GM23338 (cell line): ENCODE results near the gene CNNM2. TPM values are rescaled to one million over a fixed set of nuclear protein-coding genes. Genes with fewer than 3 reads are reported as not detected.

Experiments used
- ATAC-seq: fragments of 200-7000 bp; cut with Tn5 transposase; 3 replicates; pipeline ENCODE4 v1.9.1; 2020
- DNase-seq: peaks from one replicate; pipeline ENCODE4 v3.0.0-alpha.2; 2015; ENCODE audit warnings: low spot score
- H2AFZ ChIP-seq: fragments of 200-600 bp; sonication (generic); 2 replicates; pipeline ENCODE4 v1.8.0; 2016; ENCODE audit warnings: antibody characterized with exemption, mild to moderate bottlenecking, moderate library complexity
- H3F3A ChIP-seq: fragments of 200-600 bp; sonication (generic); replicated peaks from 2 replicates; pipeline ENCODE4 v1.8.0; 2017; ENCODE audit warnings: antibody characterized with exemption, mixed run types, low read depth
- H3K27ac ChIP-seq: fragments of 200-600 bp; sonication (generic); 2 replicates; pipeline ENCODE4 v1.6.1; 2016; ENCODE audit warnings: low read depth
- H3K27me3 ChIP-seq: fragments of 200-600 bp; sonication (generic); 2 replicates; pipeline ENCODE4 v1.8.0; 2016; ENCODE audit warnings: mild to moderate bottlenecking, mixed run types, moderate library complexity; ENCODE audit not compliant: insufficient read depth
- H3K36me3 ChIP-seq: fragments of 200-600 bp; sonication (generic); 2 replicates; pipeline ENCODE4 v1.8.0; 2016; ENCODE audit warnings: mild to moderate bottlenecking; ENCODE audit not compliant: insufficient read depth
- H3K4me1 ChIP-seq: fragments of 200-600 bp; sonication (generic); 2 replicates; pipeline ENCODE4 v1.8.0; 2016; ENCODE audit warnings: mild to moderate bottlenecking, moderate library complexity; ENCODE audit not compliant: insufficient read depth
- H3K4me2 ChIP-seq: fragments of 200-600 bp; sonication (generic); 2 replicates; pipeline ENCODE4 v1.7.1; 2017; ENCODE audit warnings: mixed run types
- H3K4me3 ChIP-seq: fragments of 200-600 bp; sonication (generic); 2 replicates; pipeline ENCODE4 v1.6.1; 2016; ENCODE audit warnings: mixed run types
- H3K79me2 ChIP-seq: fragments of 200-600 bp; sonication (generic); replicated peaks from 2 replicates; pipeline ENCODE4 v1.8.0; 2017; ENCODE audit warnings: mild to moderate bottlenecking; ENCODE audit not compliant: insufficient read depth
- H3K9me2 ChIP-seq: fragments of 200-600 bp; sonication (generic); 2 replicates; pipeline ENCODE4 v1.8.0; 2017; ENCODE audit not compliant: insufficient read depth
- H4K20me1 ChIP-seq: fragments of 200-600 bp; sonication (generic); replicated peaks from 2 replicates; pipeline ENCODE4 v1.8.0; 2017; ENCODE audit warnings: mild to moderate bottlenecking; ENCODE audit not compliant: insufficient read depth
- H3K27ac Mint-ChIP-seq: 2 replicates; pipeline ENCODE4 v1.8.0; 2020; ENCODE audit warnings: inconsistent platforms, mild to moderate bottlenecking, moderate library complexity, mixed read lengths
- H3K27me3 Mint-ChIP-seq: 3 replicates; pipeline ENCODE4 v1.8.0; 2022; ENCODE audit warnings: low read depth, mild to moderate bottlenecking, moderate library complexity, mixed read lengths, inconsistent platforms; ENCODE audit not compliant: insufficient read depth, poor library complexity
- H3K36me3 Mint-ChIP-seq: 3 replicates; pipeline ENCODE4 v1.8.0; 2021; ENCODE audit warnings: low read depth, mild to moderate bottlenecking, inconsistent platforms, moderate library complexity, mixed read lengths
- H3K4me1 Mint-ChIP-seq: 3 replicates; pipeline ENCODE4 v1.8.0; 2020; ENCODE audit warnings: mild to moderate bottlenecking, inconsistent platforms, mixed read lengths
- H3K4me3 Mint-ChIP-seq: 3 replicates; pipeline ENCODE4 v1.8.0; 2021; ENCODE audit warnings: moderate library complexity, mild to moderate bottlenecking, inconsistent platforms, mixed read lengths
- H3K9me3 Mint-ChIP-seq: 3 replicates; pipeline ENCODE4 v1.8.0; 2020; ENCODE audit warnings: moderate library complexity, mild to moderate bottlenecking, inconsistent platforms, mixed read lengths
- CREB1 ChIP-seq: fragments of 250-450 bp; sonication (Bioruptor Pico); IDR thresholded peaks from 2 replicates; pipeline ENCODE4 v1.5.0; 2020; ENCODE audit warnings: low read depth, mild to moderate bottlenecking, moderate library complexity
- EZH2 ChIP-seq: fragments of 200-600 bp; sonication (generic); IDR thresholded peaks from one replicate; pipeline ENCODE4 v1.8.0; 2017; ENCODE audit warnings: antibody characterized with exemption, mild to moderate bottlenecking, low read depth; ENCODE audit not compliant: unreplicated experiment
- EZH2phosphoT487 ChIP-seq: fragments of 200-600 bp; sonication (generic); IDR thresholded peaks from one replicate; pipeline ENCODE4 v1.8.1; 2018; ENCODE audit warnings: antibody characterized with exemption; ENCODE audit not compliant: unreplicated experiment
- JUNB ChIP-seq: IDR thresholded peaks from one replicate; pipeline ENCODE4 v1.6.1; 2016; ENCODE audit warnings: antibody characterized with exemption; ENCODE audit not compliant: unreplicated experiment
- NANOG ChIP-seq: IDR thresholded peaks from 2 replicates; pipeline ENCODE4 v1.6.1; 2016; ENCODE audit warnings: antibody characterized with exemption, borderline replicate concordance
- POLR2AphosphoS5 ChIP-seq: IDR thresholded peaks from 2 replicates; pipeline ENCODE4 v1.6.1; 2016; ENCODE audit warnings: antibody characterized with exemption, low read depth
- STAT1 ChIP-seq: IDR thresholded peaks from one replicate; pipeline ENCODE4 v1.6.1; 2016; ENCODE audit warnings: antibody characterized with exemption; ENCODE audit not compliant: unreplicated experiment
- polyA plus RNA-seq: library from polyadenylated mRNA; unstranded; fragments of >200 nt; fragmentation: Nextera tagmentation; extraction: Ambion mirVana; gene quantifications from 2 replicates; pipeline ENCODE4 v1.2.1, GENCODE V29; 2016
- total RNA-seq: library from RNA; depleted of rRNA; stranded (reverse); fragments of >200 nt; shearing (Covaris generic); gene quantifications from 2 replicates; pipeline ENCODE4 v1.2.3, GENCODE V29; 2014
- TF ChIP-seq, protein P1 (sequence below): IDR thresholded peaks from one replicate; pipeline ENCODE4 v1.6.1; 2018; ENCODE audit warnings: antibody characterized with exemption; ENCODE audit not compliant: unreplicated experiment
- TF ChIP-seq, protein P2 (sequence below), 2 experiments: fragments of 200-600 bp in 1 of 2; sonication (generic) in 1 of 2; conservative IDR thresholded peaks; 2 replicates each; pipeline versions ENCODE4 v1.5.1 to v1.6.1; 2016 to 2017; ENCODE audit warnings: antibody characterized with exemption in 2 of 2, low read depth in 2 of 2, mild to moderate bottlenecking in 2 of 2, moderate library complexity in 1 of 2
- TF ChIP-seq, protein P3 (sequence below): fragments of 250-450 bp; sonication (Bioruptor Pico); IDR thresholded peaks from 2 replicates; pipeline ENCODE4 v1.5.0; 2020; ENCODE audit warnings: mild to moderate bottlenecking, moderate library complexity

CNNM2 gene
- total and polyA plus RNA-seq, 2 experiments from 2014 or later = 4.5 to 31.3 TPM

DNA sequence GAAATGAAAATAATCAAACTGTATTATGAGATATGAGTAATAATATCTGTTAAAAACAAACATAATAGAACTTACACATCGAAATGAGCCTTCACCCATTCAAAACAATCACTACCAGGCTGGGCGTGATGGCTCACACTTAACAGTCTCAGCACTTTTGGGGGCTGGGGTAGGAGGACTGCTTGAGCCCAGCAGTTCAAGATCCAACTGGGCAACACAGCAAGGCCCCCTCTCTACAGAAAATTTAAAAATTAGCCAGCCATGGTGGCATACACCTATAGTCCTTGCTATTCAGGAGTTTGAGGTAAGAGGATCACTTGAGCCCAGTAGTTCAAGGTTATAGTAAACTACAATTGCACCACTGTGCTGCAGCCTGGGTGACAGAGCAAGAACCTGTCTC is 199.2 kb downstream of the CNNM2 start:
- H3F3A ChIP-seq = no peaks in the 10 kb centered on the region
- no peak overlapping the region for H3K4me2 ChIP-seq
- H4K20me1 ChIP-seq = peaks cover 5% of the 10 kb centered on the region; the same call in 1 of the 2 replicates
- H3K27me3 ChIP-seq = no peaks in the 10 kb centered on the region
- Mint-ChIP-seq H3K9me3 (no peaks in the 10 kb centered on the region), H3K4me3 (no peak overlapping the region), H3K36me3 (no peaks in the 10 kb centered on the region), H3K27me3 (peaks cover 3% of the 10 kb centered on the region), H3K4me1 (peaks cover 7% of the 10 kb centered on the region; the same call in 2 of the 3 replicates), H3K27ac (no peak overlapping the region)
- DNase-seq = no peak
- no peak for ATAC-seq
- no peak overlapping the region for H3K27ac ChIP-seq
- no peaks in the 10 kb centered on the region for H3K36me3 ChIP-seq
- H3K79me2 ChIP-seq = peaks cover 27% of the 10 kb centered on the region
- H2AFZ ChIP-seq = no peak overlapping the region
- H3K9me2 ChIP-seq = no peaks in the 10 kb centered on the region
- no peak for TF ChIP-seq JUNB
- no peak for TF ChIP-seq STAT1
- TF ChIP-seq EZH2 = no peak
- TF ChIP-seq POLR2AphosphoS5 = no peak
- TF ChIP-seq, protein P1, sequence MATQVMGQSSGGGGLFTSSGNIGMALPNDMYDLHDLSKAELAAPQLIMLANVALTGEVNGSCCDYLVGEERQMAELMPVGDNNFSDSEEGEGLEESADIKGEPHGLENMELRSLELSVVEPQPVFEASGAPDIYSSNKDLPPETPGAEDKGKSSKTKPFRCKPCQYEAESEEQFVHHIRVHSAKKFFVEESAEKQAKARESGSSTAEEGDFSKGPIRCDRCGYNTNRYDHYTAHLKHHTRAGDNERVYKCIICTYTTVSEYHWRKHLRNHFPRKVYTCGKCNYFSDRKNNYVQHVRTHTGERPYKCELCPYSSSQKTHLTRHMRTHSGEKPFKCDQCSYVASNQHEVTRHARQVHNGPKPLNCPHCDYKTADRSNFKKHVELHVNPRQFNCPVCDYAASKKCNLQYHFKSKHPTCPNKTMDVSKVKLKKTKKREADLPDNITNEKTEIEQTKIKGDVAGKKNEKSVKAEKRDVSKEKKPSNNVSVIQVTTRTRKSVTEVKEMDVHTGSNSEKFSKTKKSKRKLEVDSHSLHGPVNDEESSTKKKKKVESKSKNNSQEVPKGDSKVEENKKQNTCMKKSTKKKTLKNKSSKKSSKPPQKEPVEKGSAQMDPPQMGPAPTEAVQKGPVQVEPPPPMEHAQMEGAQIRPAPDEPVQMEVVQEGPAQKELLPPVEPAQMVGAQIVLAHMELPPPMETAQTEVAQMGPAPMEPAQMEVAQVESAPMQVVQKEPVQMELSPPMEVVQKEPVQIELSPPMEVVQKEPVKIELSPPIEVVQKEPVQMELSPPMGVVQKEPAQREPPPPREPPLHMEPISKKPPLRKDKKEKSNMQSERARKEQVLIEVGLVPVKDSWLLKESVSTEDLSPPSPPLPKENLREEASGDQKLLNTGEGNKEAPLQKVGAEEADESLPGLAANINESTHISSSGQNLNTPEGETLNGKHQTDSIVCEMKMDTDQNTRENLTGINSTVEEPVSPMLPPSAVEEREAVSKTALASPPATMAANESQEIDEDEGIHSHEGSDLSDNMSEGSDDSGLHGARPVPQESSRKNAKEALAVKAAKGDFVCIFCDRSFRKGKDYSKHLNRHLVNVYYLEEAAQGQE = no peak
- TF ChIP-seq CREB1 (CRISPR knock-in tag) = no peak
- TF ChIP-seq, protein P2, sequence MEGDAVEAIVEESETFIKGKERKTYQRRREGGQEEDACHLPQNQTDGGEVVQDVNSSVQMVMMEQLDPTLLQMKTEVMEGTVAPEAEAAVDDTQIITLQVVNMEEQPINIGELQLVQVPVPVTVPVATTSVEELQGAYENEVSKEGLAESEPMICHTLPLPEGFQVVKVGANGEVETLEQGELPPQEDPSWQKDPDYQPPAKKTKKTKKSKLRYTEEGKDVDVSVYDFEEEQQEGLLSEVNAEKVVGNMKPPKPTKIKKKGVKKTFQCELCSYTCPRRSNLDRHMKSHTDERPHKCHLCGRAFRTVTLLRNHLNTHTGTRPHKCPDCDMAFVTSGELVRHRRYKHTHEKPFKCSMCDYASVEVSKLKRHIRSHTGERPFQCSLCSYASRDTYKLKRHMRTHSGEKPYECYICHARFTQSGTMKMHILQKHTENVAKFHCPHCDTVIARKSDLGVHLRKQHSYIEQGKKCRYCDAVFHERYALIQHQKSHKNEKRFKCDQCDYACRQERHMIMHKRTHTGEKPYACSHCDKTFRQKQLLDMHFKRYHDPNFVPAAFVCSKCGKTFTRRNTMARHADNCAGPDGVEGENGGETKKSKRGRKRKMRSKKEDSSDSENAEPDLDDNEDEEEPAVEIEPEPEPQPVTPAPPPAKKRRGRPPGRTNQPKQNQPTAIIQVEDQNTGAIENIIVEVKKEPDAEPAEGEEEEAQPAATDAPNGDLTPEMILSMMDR (conservative IDR thresholded peaks at IDR 0.05; ENCODE audit: low read depth in 2 of 2) = no peak
- TF ChIP-seq NANOG = no peak
- TF ChIP-seq, protein P3, sequence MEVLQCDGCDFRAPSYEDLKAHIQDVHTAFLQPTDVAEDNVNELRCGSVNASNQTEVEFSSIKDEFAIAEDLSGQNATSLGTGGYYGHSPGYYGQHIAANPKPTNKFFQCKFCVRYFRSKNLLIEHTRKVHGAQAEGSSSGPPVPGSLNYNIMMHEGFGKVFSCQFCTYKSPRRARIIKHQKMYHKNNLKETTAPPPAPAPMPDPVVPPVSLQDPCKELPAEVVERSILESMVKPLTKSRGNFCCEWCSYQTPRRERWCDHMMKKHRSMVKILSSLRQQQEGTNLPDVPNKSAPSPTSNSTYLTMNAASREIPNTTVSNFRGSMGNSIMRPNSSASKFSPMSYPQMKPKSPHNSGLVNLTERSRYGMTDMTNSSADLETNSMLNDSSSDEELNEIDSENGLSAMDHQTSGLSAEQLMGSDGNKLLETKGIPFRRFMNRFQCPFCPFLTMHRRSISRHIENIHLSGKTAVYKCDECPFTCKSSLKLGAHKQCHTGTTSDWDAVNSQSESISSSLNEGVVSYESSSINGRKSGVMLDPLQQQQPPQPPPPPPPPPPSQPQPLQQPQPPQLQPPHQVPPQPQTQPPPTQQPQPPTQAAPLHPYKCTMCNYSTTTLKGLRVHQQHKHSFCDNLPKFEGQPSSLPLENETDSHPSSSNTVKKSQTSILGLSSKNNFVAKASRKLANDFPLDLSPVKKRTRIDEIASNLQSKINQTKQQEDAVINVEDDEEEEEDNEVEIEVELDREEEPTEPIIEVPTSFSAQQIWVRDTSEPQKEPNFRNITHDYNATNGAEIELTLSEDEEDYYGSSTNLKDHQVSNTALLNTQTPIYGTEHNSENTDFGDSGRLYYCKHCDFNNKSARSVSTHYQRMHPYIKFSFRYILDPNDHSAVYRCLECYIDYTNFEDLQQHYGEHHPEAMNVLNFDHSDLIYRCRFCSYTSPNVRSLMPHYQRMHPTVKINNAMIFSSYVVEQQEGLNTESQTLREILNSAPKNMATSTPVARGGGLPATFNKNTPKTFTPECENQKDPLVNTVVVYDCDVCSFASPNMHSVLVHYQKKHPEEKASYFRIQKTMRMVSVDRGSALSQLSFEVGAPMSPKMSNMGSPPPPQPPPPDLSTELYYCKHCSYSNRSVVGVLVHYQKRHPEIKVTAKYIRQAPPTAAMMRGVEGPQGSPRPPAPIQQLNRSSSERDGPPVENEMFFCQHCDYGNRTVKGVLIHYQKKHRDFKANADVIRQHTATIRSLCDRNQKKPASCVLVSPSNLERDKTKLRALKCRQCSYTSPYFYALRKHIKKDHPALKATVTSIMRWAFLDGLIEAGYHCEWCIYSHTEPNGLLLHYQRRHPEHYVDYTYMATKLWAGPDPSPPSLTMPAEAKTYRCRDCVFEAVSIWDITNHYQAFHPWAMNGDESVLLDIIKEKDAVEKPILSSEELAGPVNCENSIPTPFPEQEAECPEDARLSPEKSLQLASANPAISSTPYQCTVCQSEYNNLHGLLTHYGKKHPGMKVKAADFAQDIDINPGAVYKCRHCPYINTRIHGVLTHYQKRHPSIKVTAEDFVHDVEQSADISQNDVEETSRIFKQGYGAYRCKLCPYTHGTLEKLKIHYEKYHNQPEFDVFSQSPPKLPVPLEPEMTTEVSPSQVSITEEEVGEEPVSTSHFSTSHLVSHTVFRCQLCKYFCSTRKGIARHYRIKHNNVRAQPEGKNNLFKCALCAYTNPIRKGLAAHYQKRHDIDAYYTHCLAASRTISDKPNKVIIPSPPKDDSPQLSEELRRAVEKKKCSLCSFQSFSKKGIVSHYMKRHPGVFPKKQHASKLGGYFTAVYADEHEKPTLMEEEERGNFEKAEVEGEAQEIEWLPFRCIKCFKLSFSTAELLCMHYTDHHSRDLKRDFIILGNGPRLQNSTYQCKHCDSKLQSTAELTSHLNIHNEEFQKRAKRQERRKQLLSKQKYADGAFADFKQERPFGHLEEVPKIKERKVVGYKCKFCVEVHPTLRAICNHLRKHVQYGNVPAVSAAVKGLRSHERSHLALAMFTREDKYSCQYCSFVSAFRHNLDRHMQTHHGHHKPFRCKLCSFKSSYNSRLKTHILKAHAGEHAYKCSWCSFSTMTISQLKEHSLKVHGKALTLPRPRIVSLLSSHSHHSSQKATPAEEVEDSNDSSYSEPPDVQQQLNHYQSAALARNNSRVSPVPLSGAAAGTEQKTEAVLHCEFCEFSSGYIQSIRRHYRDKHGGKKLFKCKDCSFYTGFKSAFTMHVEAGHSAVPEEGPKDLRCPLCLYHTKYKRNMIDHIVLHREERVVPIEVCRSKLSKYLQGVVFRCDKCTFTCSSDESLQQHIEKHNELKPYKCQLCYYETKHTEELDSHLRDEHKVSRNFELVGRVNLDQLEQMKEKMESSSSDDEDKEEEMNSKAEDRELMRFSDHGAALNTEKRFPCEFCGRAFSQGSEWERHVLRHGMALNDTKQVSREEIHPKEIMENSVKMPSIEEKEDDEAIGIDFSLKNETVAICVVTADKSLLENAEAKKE (CRISPR knock-in tag) = no peak
- no peak for TF ChIP-seq EZH2phosphoT487
- H3K4me1 ChIP-seq = peaks cover 16% of the 10 kb centered on the region; the same call in 1 of the 2 replicates
- no peak overlapping the region for H3K4me3 ChIP-seq
